Left ventricle myocardium inferior (tissue), 1 donor: ENCODE data around the gene SPECC1L. TPM values are rescaled to one million over a fixed set of nuclear protein-coding genes. Genes with fewer than 3 reads are reported as not detected.

Source experiments
- DNase-seq: peaks from one replicate; pipeline ENCODE4 v3.0.0-alpha.2; 2020
- H3K27ac ChIP-seq: fragments of 200-600 bp; replicated peaks from 2 replicates; pipeline ENCODE4 v1.8.0; 2021
- H3K27me3 ChIP-seq: fragments of 200-600 bp; 2 replicates; pipeline ENCODE4 v1.8.0; 2021; ENCODE audit warnings: low read depth
- H3K36me3 ChIP-seq: fragments of 200-600 bp; 2 replicates; pipeline ENCODE4 v1.8.0; 2021
- H3K4me1 ChIP-seq: fragments of 200-600 bp; 2 replicates; pipeline ENCODE4 v1.8.0; 2021
- H3K4me3 ChIP-seq: fragments of 200-600 bp; 2 replicates; pipeline ENCODE4 v1.8.0; 2021; ENCODE audit warnings: mild to moderate bottlenecking, moderate library complexity
- H3K9me3 ChIP-seq: fragments of 200-600 bp; replicated peaks from 2 replicates; pipeline ENCODE4 v1.8.0; 2021
- CTCF ChIP-seq: fragments of 200-600 bp; IDR thresholded peaks from 2 replicates; pipeline ENCODE4 v1.8.0; 2021; ENCODE audit warnings: antibody characterized with exemption, mild to moderate bottlenecking, borderline replicate concordance
- intact Hi-C: fragments of 100-400 bp; cut with micrococcal nuclease; formaldehyde crosslinking; loops from one replicate; pipeline ENCODE4 v1.11.0; 2022
- long read RNA-seq: library from polyadenylated mRNA; unstranded; transcript quantifications from one replicate; pipeline ENCODE4 v2.0.0, GENCODE V29; 2021
- total RNA-seq: library from RNA; stranded (reverse); fragmentation: NEBNext Ultra II Directional; extraction: Animal tissue kit (Norgen Biotek cat#: 25700); gene quantifications from one replicate; pipeline ENCODE4 v1.2.1, GENCODE V29; 2021
- donor health status: DM: no; HTN: yes; CAD: no; lungs with severe emphysema.

SPECC1L gene
- 51.9 TPM for total RNA-seq
- long read RNA-seq, full-length matches to known transcripts, result 21 of 40 reads
- long read RNA-seq, partial matches to known transcripts, result 15 of 40 reads
- long read RNA-seq, other reads (novel, unspliced or antisense), result 4 of 40 reads

GRCh38 chr22:24270556-24271385 lies at the start of gene SPECC1L:
Gene SPECC1L, plus strand, starts transcription at chr22:24270831. Its CDS starts 31,401 bp downstream, at chr22:24302232.
- peak within 1 kb of the TSS; percentile 94 for H3K27ac ChIP-seq
- no peaks in the 10 kb centered on the region for H3K36me3 ChIP-seq
- peak; percentile 39 for TF ChIP-seq CTCF

GRCh38 chr22:24224468-24224867 lies 46.2 kb upstream of the SPECC1L start:
- no peak for TF ChIP-seq CTCF
- H3K9me3 ChIP-seq, result peaks cover 18% of the 10 kb centered on the region
- DNase-seq, result no peak
- no peak overlapping the region for H3K27ac ChIP-seq
- peaks cover 74% of the 10 kb centered on the region for H3K36me3 ChIP-seq
- intact Hi-C loops, result no loop called here
- H3K27me3 ChIP-seq, result no peaks in the 10 kb centered on the region
- H3K4me1 ChIP-seq, result no peaks in the 10 kb centered on the region
- H3K4me3 ChIP-seq, result no peak overlapping the region

More at GRCh38 chr22:24270556-24271385, at the start of gene SPECC1L:
- H3K27me3 ChIP-seq, result no peaks in the 10 kb centered on the region
- H3K4me3 ChIP-seq, result peak within 1 kb of the TSS; percentile 90
- DNase-seq, result peak; percentile 94
- no peaks in the 10 kb centered on the region for H3K9me3 ChIP-seq
- H3K4me1 ChIP-seq, result peaks cover 51% of the 10 kb centered on the region
- intact Hi-C loops, result no loop called here

GRCh38 chr22:24225044-24225601 lies 45.5 kb upstream of the SPECC1L start:
- Histone ChIP-seq H3K27me3 (no peaks in the 10 kb centered on the region), H3K27ac (no peak overlapping the region), H3K9me3 (peaks cover 18% of the 10 kb centered on the region), H3K4me1 (no peaks in the 10 kb centered on the region), H3K36me3 (peaks cover 74% of the 10 kb centered on the region), H3K4me3 (no peak overlapping the region)
- DNase-seq, result no peak
- intact Hi-C loops, result no loop called here
- no peak for TF ChIP-seq CTCF

- no peak for DNase-seq
- Histone ChIP-seq H3K27ac (no peak overlapping the region), H3K9me3 (peaks cover 18% of the 10 kb centered on the region), H3K27me3 (no peaks in the 10 kb centered on the region), H3K36me3 (peaks cover 73% of the 10 kb centered on the region), H3K4me1 (peaks cover 4% of the 10 kb centered on the region), H3K4me3 (no peak overlapping the region)
- TF ChIP-seq CTCF, result no peak
- intact Hi-C loops, result no loop called here
These were observed 44.7 kb upstream of the SPECC1L start for GRCh38 chr22:24225951-24226350.

GRCh38 chr22:24230911-24231656 lies 39.5 kb upstream of the SPECC1L start:
- Histone ChIP-seq H3K9me3 (no peaks in the 10 kb centered on the region), H3K27ac (no peak overlapping the region), H3K4me1 (peaks cover 8% of the 10 kb centered on the region), H3K4me3 (no peak overlapping the region), H3K27me3 (no peaks in the 10 kb centered on the region), H3K36me3 (peaks cover 43% of the 10 kb centered on the region)
- DNase-seq, result peak; percentile 37
- intact Hi-C loops, result no loop called here
- TF ChIP-seq CTCF, result peak; percentile 32
